ENCODE measurements around the gene AMIGO1.

Gene AMIGO1

DNA sequence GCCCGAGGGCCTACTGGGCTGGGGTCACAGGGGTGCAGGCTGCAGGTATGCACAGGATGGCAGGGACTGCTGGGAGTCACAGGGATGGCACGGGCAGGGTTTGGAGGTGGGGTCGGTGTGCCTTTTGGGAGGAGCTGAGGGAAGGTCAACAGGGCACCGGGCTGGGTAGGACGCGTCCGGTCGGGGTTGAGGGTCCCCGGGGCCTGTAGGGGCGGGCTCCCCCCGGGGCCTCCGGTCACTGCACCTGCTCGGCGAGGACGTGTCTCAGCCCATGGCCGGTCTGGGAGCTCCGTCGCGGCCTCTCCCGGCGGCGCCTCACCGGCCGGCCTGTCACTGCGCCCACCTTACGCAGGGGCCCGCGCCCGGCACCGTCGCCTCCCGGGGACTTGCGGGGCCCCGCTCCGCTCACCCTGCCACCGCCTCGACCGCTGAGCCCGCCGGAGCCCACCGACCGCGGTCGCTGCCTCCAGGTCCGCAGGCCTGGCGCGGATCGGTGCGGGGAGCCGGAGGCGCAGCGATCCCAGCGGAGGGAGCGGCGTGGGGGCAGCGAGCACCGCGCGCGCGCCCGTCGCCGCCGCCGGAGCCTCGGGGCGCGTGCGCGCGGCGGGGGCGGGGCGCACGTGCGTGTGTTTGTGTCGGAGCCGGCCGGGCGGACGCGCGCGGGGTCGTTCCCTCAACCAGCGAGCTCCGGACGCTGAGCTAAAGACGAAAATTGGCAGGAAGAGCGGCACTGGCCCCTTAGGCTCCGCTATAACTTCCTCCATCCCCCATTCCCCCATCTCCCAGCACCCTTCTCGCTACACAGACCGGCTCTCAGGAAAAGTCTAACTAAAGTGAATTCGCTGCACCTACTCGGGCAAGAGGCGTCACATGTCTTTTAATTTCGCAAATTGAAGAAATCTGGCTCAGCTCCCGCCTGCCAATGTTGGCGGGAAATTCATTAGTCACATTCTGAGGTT lies at the start of gene AMIGO1:
Gene AMIGO1 (minus strand): TSS at position 552 of the 959 bp plus-strand sequence. CDS start 815 bp downstream, outside the sequence.
- Histone ChIP-seq H3K36me3 (ENCODE audit: insufficient read depth, low read depth, low read length) (no peaks in the 10 kb centered on the region), H3K27me3 (ENCODE audit: insufficient read depth, low read length) (peaks cover 44% of the 10 kb centered on the region), H3K9ac (ENCODE audit: low read depth, low read length) (peak within 1 kb of the TSS; percentile 83; the same call in 1 of the 2 replicates), H3K4me3 (ENCODE audit: low read length) (peak within 1 kb of the TSS; percentile 89), H3K9me3 (ENCODE audit: insufficient read depth, low read depth, low read length) (no peaks in the 10 kb centered on the region), H3K27ac (ENCODE audit: low read length) (no peak within 1 kb of the TSS), H3K4me1 (ENCODE audit: insufficient read depth, low read length) (0 out of 2 replicates have a peak, but pooled peaks cover 2% of the 10 kb centered on the region)

DNA sequence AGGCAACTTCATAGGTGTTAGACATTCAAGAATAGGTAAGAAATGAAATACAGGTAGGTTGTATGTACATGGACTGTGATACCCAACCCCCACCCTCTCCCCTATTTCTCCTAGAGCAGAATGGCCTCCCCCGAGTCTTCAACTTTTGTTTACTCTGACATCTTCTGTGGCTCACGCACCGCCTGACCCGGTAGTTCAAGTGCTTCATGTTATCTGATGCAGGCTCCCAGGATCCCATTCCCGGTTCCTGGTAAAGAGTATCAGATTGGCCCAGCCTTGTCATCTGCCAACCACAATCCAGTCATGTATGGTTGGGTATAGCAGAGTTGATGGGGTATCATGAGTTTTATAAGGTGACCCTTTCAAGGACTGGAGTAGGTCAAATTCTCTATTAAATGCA lies 48.0 kb upstream of the AMIGO1 start:
- Histone ChIP-seq H3K9ac (ENCODE audit: low read depth, low read length) (no peak overlapping the region), H3K27me3 (ENCODE audit: insufficient read depth, low read length) (no peaks in the 10 kb centered on the region), H3K27ac (ENCODE audit: low read length) (no peak overlapping the region), H3K4me3 (ENCODE audit: low read length) (no peak overlapping the region), H3K36me3 (ENCODE audit: insufficient read depth, low read depth, low read length) (no peaks in the 10 kb centered on the region), H3K9me3 (ENCODE audit: insufficient read depth, low read depth, low read length) (no peaks in the 10 kb centered on the region), H3K4me1 (ENCODE audit: insufficient read depth, low read length) (peaks cover 8% of the 10 kb centered on the region; the same call in 1 of the 2 replicates)

GRCh38 chr1:109556563-109556962 lies 47.0 kb upstream of the AMIGO1 start:
- no peak overlapping the region for H3K27ac ChIP-seq (ENCODE audit: low read length)
- H3K9me3 ChIP-seq (ENCODE audit: insufficient read depth, low read depth, low read length) = no peaks in the 10 kb centered on the region
- no peaks in the 10 kb centered on the region for H3K36me3 ChIP-seq (ENCODE audit: insufficient read depth, low read depth, low read length)
- H3K4me3 ChIP-seq (ENCODE audit: low read length) = no peak overlapping the region
- H3K27me3 ChIP-seq (ENCODE audit: insufficient read depth, low read length) = no peaks in the 10 kb centered on the region
- peaks cover under 1% of the 10 kb centered on the region; the same call in 1 of the 2 replicates for H3K4me1 ChIP-seq (ENCODE audit: insufficient read depth, low read length)
- no peak overlapping the region for H3K9ac ChIP-seq (ENCODE audit: low read depth, low read length)

DNA sequence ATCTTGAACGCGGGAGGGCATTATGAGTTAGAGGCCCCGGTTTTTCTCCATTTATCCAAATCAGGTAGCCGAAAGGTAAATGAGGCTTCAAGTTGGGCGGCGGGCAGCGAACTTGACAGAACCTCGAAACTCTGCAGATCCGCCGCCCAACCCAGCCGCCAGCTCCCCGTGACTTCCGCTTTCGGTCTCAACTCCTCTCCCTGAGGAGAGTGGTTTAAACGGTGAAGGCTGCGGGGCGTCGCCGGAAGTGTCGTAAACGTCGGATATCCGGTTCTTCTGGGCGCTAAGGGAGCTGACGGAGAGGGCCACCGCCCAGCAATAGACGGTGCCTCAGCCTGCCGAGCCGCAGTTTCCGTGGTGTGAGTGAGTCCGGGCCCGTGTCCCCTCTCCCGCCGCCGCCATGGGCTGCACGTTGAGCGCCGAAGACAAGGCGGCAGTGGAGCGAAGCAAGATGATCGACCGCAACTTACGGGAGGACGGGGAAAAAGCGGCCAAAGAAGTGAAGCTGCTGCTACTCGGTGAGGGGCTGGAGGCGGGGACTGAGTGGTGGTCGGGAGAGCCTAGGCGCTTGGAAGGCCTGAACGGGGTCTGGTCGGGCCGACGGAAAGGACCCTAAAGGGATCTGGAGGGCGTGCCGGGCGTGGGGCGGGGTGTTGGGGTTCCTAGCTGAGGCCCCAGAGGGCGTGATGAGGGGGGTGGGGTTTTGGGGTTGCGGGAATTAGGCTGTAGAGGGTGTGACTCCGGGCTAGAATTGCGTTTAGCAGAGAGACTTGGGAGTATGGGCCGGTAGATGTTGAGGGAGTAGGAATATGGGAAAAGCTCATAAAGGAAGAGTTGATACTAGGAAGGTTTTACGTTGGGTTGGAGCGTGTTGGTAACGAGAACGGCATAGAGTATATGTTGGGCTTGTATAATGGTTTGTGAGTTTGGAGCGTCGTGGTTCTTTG lies 39.1 kb upstream of the AMIGO1 start, which contains the start of gene GNAI3:
Gene GNAI3 (plus strand): TSS at position 295 of the 947 bp plus-strand sequence. CDS start 106 bp downstream, at position 401.
- H3K4me1 ChIP-seq (ENCODE audit: insufficient read depth, low read length) = peaks cover 12% of the 10 kb centered on the region

DNA sequence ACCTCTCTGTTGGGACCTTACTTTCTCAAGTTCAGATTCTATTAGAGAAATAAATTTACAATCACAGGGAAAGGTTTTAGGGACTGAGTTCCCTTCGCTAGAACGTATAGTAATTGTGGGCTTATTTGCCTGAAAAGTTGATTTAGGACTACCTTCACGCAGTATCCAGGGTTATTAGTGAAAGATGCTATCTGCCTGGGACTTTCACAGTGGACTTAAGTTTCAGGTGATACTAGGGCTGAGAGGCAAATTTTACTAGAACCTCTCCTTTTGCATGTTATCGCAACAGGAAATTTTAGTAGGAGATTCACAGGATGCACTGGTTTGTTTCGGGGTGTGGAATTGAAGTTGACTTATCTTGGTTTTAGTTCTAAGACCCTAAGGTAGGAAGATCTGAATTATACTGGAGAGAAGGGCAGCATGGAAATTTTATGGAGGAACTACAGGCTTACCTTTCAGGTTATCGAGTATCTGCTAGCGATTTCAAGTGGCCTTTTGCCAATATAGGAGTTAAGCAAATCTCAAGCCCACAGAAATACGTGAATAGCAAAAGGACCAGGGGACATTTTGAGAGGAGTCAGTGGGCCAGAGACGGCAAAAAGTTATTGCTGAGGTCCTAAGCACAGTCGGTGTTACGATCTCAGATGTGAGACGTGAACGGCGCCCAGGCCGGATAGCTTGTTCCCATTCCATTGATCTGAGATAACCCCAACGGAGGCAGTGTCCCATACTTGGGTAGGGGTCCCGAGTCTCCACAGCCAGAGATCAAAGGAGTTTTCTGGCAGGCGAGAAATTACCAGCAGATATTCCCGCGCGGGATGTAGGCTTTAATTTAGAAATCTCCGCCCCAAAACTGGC lies 38.2 kb upstream of the AMIGO1 start:
- no peaks in the 10 kb centered on the region for H3K9me3 ChIP-seq (ENCODE audit: insufficient read depth, low read depth, low read length)
- H3K4me1 ChIP-seq (ENCODE audit: insufficient read depth, low read length) = peaks cover 12% of the 10 kb centered on the region
- H3K36me3 ChIP-seq (ENCODE audit: insufficient read depth, low read depth, low read length) = no peaks in the 10 kb centered on the region
- peak overlapping the region; percentile 89 for H3K9ac ChIP-seq (ENCODE audit: low read depth, low read length)
- H3K27me3 ChIP-seq (ENCODE audit: insufficient read depth, low read length) = no peaks in the 10 kb centered on the region
- H3K4me3 ChIP-seq (ENCODE audit: low read length) = peak overlapping the region; percentile 87
- H3K27ac ChIP-seq (ENCODE audit: low read length) = peak overlapping the region; percentile 25

More for the DNA sequence above, 39.1 kb upstream of the AMIGO1 start, which contains the start of gene GNAI3:
- no peaks in the 10 kb centered on the region for H3K36me3 ChIP-seq (ENCODE audit: insufficient read depth, low read depth, low read length)
- no peaks in the 10 kb centered on the region for H3K9me3 ChIP-seq (ENCODE audit: insufficient read depth, low read depth, low read length)
- H3K4me3 ChIP-seq (ENCODE audit: low read length) = peak within 1 kb of the TSS; percentile 87
- H3K27ac ChIP-seq (ENCODE audit: low read length) = peak within 1 kb of the TSS; percentile 54
- peak within 1 kb of the TSS; percentile 89 for H3K9ac ChIP-seq (ENCODE audit: low read depth, low read length)
- no peaks in the 10 kb centered on the region for H3K27me3 ChIP-seq (ENCODE audit: insufficient read depth, low read length)

GRCh38 chr1:109546311-109547109 lies 37.0 kb upstream of the AMIGO1 start:
- Histone ChIP-seq H3K4me3 (ENCODE audit: low read length) (peak overlapping the region; percentile 87), H3K4me1 (ENCODE audit: insufficient read depth, low read length) (peaks cover 12% of the 10 kb centered on the region), H3K36me3 (ENCODE audit: insufficient read depth, low read depth, low read length) (no peaks in the 10 kb centered on the region), H3K27me3 (ENCODE audit: insufficient read depth, low read length) (no peaks in the 10 kb centered on the region), H3K9ac (ENCODE audit: low read depth, low read length) (peak overlapping the region; percentile 89; the same call in 1 of the 2 replicates), H3K9me3 (ENCODE audit: insufficient read depth, low read depth, low read length) (no peaks in the 10 kb centered on the region), H3K27ac (ENCODE audit: low read length) (peak overlapping the region; percentile 16)

- no peak overlapping the region for H3K27ac ChIP-seq (ENCODE audit: low read length)
- H3K9ac ChIP-seq (ENCODE audit: low read depth, low read length) = no peak overlapping the region
- peaks cover 12% of the 10 kb centered on the region for H3K4me1 ChIP-seq (ENCODE audit: insufficient read depth, low read length)
- H3K36me3 ChIP-seq (ENCODE audit: insufficient read depth, low read depth, low read length) = no peaks in the 10 kb centered on the region
- no peaks in the 10 kb centered on the region for H3K9me3 ChIP-seq (ENCODE audit: insufficient read depth, low read depth, low read length)
- H3K4me3 ChIP-seq (ENCODE audit: low read length) = no peak overlapping the region
- no peaks in the 10 kb centered on the region; the same call in 1 of the 2 replicates for H3K27me3 ChIP-seq (ENCODE audit: insufficient read depth, low read length)
Observed at GRCh38 chr1:109543988-109544735, 34.6 kb upstream of the AMIGO1 start.

GRCh38 chr1:109543283-109543987 lies 33.9 kb upstream of the AMIGO1 start:
- Histone ChIP-seq H3K27me3 (ENCODE audit: insufficient read depth, low read length) (no peaks in the 10 kb centered on the region; the same call in 1 of the 2 replicates), H3K27ac (ENCODE audit: low read length) (no peak overlapping the region), H3K4me3 (ENCODE audit: low read length) (no peak overlapping the region), H3K9ac (ENCODE audit: low read depth, low read length) (no peak overlapping the region), H3K36me3 (ENCODE audit: insufficient read depth, low read depth, low read length) (no peaks in the 10 kb centered on the region), H3K4me1 (ENCODE audit: insufficient read depth, low read length) (peaks cover 12% of the 10 kb centered on the region), H3K9me3 (ENCODE audit: insufficient read depth, low read depth, low read length) (no peaks in the 10 kb centered on the region)

DNA sequence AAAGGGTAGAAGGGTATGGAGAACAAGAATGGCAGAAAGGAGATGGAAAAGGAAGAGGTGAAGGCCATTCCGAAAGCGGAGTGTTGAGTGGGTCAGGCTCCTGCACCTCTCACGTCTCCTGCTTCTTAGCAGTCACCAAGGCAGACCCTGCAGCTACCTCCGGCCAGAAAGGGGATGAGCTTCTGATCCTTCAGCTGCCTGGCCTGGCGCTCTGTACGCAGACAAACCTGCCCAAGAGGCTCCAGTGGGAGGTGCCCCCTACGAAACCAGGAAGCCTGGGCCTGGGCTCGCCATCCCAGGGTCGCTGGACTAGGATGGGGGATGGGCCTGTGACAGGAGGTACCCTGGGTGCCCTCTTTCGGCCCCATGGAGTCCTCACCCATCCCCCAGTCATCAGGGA lies 33.1 kb upstream of the AMIGO1 start:
- Histone ChIP-seq H3K4me3 (ENCODE audit: low read length) (no peak overlapping the region), H3K9ac (ENCODE audit: low read depth, low read length) (no peak overlapping the region), H3K4me1 (ENCODE audit: insufficient read depth, low read length) (peaks cover 12% of the 10 kb centered on the region), H3K27ac (ENCODE audit: low read length) (no peak overlapping the region), H3K36me3 (ENCODE audit: insufficient read depth, low read depth, low read length) (no peaks in the 10 kb centered on the region), H3K9me3 (ENCODE audit: insufficient read depth, low read depth, low read length) (no peaks in the 10 kb centered on the region), H3K27me3 (ENCODE audit: insufficient read depth, low read length) (no peaks in the 10 kb centered on the region; the same call in 1 of the 2 replicates)

Data from iPS-20b (cell line).